Measurements from ENCODE around the gene OR4D1. TPM values are rescaled to one million over a fixed set of nuclear protein-coding genes. Genes with fewer than 3 reads are reported as not detected.

Gene OR4D1
- total and polyA plus RNA-seq, 2 experiments from 2014 or later = not detected

GRCh38 chr17:58119491-58119890 is 28.7 kb upstream of the OR4D1 start:
- H2AFZ ChIP-seq = no peak overlapping the region
- no peaks in the 10 kb centered on the region for H3K36me3 ChIP-seq (replicated peaks; ENCODE audit: insufficient read depth, low read depth)
- no peak overlapping the region for H3K4me2 ChIP-seq
- no peak overlapping the region for H3K27ac ChIP-seq
- no peak for DNase-seq (ENCODE audit: low spot score)
- no peaks in the 10 kb centered on the region for H3K4me1 ChIP-seq (ENCODE audit: insufficient read depth)
- no peak for TF ChIP-seq EZH2phosphoT487 (IDR thresholded peaks at IDR 0.05; ENCODE audit: low read depth, severe bottlenecking, unreplicated experiment)
- TF ChIP-seq EZH2 (IDR thresholded peaks at IDR 0.05; ENCODE audit: borderline replicate concordance) = no peak
- TF ChIP-seq, protein P1, sequence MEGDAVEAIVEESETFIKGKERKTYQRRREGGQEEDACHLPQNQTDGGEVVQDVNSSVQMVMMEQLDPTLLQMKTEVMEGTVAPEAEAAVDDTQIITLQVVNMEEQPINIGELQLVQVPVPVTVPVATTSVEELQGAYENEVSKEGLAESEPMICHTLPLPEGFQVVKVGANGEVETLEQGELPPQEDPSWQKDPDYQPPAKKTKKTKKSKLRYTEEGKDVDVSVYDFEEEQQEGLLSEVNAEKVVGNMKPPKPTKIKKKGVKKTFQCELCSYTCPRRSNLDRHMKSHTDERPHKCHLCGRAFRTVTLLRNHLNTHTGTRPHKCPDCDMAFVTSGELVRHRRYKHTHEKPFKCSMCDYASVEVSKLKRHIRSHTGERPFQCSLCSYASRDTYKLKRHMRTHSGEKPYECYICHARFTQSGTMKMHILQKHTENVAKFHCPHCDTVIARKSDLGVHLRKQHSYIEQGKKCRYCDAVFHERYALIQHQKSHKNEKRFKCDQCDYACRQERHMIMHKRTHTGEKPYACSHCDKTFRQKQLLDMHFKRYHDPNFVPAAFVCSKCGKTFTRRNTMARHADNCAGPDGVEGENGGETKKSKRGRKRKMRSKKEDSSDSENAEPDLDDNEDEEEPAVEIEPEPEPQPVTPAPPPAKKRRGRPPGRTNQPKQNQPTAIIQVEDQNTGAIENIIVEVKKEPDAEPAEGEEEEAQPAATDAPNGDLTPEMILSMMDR (IDR thresholded peaks at IDR 0.05; ENCODE audit: poor library complexity) = no peak
- no peaks in the 10 kb centered on the region for H3K9me3 ChIP-seq (ENCODE audit: low read depth)
- WGBS (ENCODE audit: low lambda C conversion rate, missing lambda C conversion rate) = 72% methylated on average over 3 of the region's 3 CpGs
- no peaks in the 10 kb centered on the region for H3K79me2 ChIP-seq
- H4K20me1 ChIP-seq (ENCODE audit: insufficient read depth, poor library complexity, severe bottlenecking) = no peaks in the 10 kb centered on the region
- H3K9me2 ChIP-seq (replicated peaks; ENCODE audit: insufficient read depth) = no peaks in the 10 kb centered on the region
- H3K4me3 ChIP-seq = no peak overlapping the region
- peaks cover 6% of the 10 kb centered on the region for H3K27me3 ChIP-seq

GRCh38 chr17:58120195-58120822 is 27.9 kb upstream of the OR4D1 start:
- peak; percentile 83 for DNase-seq (ENCODE audit: low spot score)
- no peak overlapping the region for H3K27ac ChIP-seq
- no peaks in the 10 kb centered on the region for H3K79me2 ChIP-seq
- no peaks in the 10 kb centered on the region for H3K4me1 ChIP-seq (ENCODE audit: insufficient read depth)
- no peaks in the 10 kb centered on the region for H3K9me2 ChIP-seq (replicated peaks; ENCODE audit: insufficient read depth)
- 32% methylated on average over 7 of the region's 7 CpGs for WGBS (ENCODE audit: low lambda C conversion rate, missing lambda C conversion rate)
- H3K36me3 ChIP-seq (replicated peaks; ENCODE audit: insufficient read depth, low read depth) = no peaks in the 10 kb centered on the region
- H3K4me3 ChIP-seq = no peak overlapping the region
- H4K20me1 ChIP-seq (ENCODE audit: insufficient read depth, poor library complexity, severe bottlenecking) = no peaks in the 10 kb centered on the region
- no peak overlapping the region for H2AFZ ChIP-seq
- no peak overlapping the region for H3K4me2 ChIP-seq
- no peak for TF ChIP-seq EZH2 (IDR thresholded peaks at IDR 0.05; ENCODE audit: borderline replicate concordance)
- TF ChIP-seq, protein P1 (IDR thresholded peaks at IDR 0.05; ENCODE audit: poor library complexity) = no peak
- no peak for TF ChIP-seq EZH2phosphoT487 (IDR thresholded peaks at IDR 0.05; ENCODE audit: low read depth, severe bottlenecking, unreplicated experiment)
- H3K27me3 ChIP-seq = peaks cover 6% of the 10 kb centered on the region
- no peaks in the 10 kb centered on the region for H3K9me3 ChIP-seq (ENCODE audit: low read depth)

DNA sequence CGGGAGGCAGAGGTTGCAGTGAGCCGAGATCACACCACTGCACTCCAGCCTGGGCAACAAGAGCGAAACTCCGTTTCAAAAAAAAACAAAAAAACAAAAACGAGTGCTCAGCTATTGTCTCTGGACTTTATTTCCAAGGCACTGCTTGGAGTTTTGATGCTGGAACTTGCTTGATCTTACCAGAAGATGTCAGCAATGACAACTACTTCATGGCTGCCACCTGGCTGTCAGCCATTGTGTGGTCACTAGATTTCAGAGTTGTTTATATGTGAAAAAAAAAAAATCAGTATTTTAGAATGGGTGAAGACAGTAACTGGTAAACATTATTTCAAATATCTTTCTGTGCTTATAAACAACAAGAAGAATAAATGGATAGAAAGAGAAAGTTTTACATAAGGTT is 26.3 kb upstream of the OR4D1 start:
- Histone ChIP-seq H3K36me3 (replicated peaks; ENCODE audit: insufficient read depth, low read depth) (no peaks in the 10 kb centered on the region), H3K4me2 (no peak overlapping the region), H2AFZ (no peak overlapping the region), H4K20me1 (ENCODE audit: insufficient read depth, poor library complexity, severe bottlenecking) (no peaks in the 10 kb centered on the region), H3K79me2 (no peaks in the 10 kb centered on the region), H3K9me2 (replicated peaks; ENCODE audit: insufficient read depth) (no peaks in the 10 kb centered on the region), H3K4me1 (ENCODE audit: insufficient read depth) (no peaks in the 10 kb centered on the region), H3K4me3 (no peak overlapping the region), H3K27me3 (peaks cover 19% of the 10 kb centered on the region), H3K27ac (no peak overlapping the region), H3K9me3 (ENCODE audit: low read depth) (no peaks in the 10 kb centered on the region)
- peak; percentile 43 for DNase-seq (ENCODE audit: low spot score)
- 44% methylated on average over 5 of the region's 5 CpGs for WGBS (ENCODE audit: low lambda C conversion rate, missing lambda C conversion rate)
- TF ChIP-seq EZH2phosphoT487 (IDR thresholded peaks at IDR 0.05; ENCODE audit: low read depth, severe bottlenecking, unreplicated experiment) (no peak), EZH2 (IDR thresholded peaks at IDR 0.05; ENCODE audit: borderline replicate concordance) (no peak)
- TF ChIP-seq, protein P1 (IDR thresholded peaks at IDR 0.05; ENCODE audit: poor library complexity) = peak; percentile 44

Data from hepatocyte (in vitro differentiated cells).